Esophagus muscularis mucosa (tissue), 4 donors: ENCODE data around the gene IL1R2. TPM values are rescaled to one million over a fixed set of nuclear protein-coding genes. Genes with fewer than 3 reads are reported as not detected.

ENCODE experiments used
- DNase-seq: peaks from one replicate; pipeline ENCODE4 v3.0.0-alpha.2; 2017; ENCODE audit errors: extremely low spot score
- H3K27ac ChIP-seq, 4 donors: fragments of 200-600 bp; sonication (generic); replicated peaks in 1 of 4; 1 replicate in 3 of 4; 2 replicates in 1 of 4; pipeline ENCODE4 v1.5.1; 2016 to 2019; ENCODE audit warnings: mild to moderate bottlenecking in 1 of 4
- H3K27me3 ChIP-seq, 4 donors: fragments of 200-600 bp; sonication (generic); one replicate each; pipeline versions ENCODE4 v1.5.1 to v1.6.0; 2016 to 2019
- H3K36me3 ChIP-seq, 4 donors: fragments of 200-600 bp; sonication (generic); one replicate each; pipeline ENCODE4 v1.5.1; 2016 to 2019
- H3K4me1 ChIP-seq, 4 donors: fragments of 200-600 bp; sonication (generic); one replicate each; pipeline ENCODE4 v1.5.1; 2016 to 2019
- H3K4me3 ChIP-seq, 4 donors: fragments of 200-600 bp; sonication (generic); 1 replicate in 2 of 4; 2 replicates in 2 of 4; pipeline ENCODE4 v1.5.1; 2016 to 2019; ENCODE audit warnings: mild to moderate bottlenecking in 4 of 4, moderate library complexity in 1 of 4
- H3K9me3 ChIP-seq, 4 donors: fragments of 200-600 bp; sonication (generic); 1 replicate in 3 of 4; 2 replicates in 1 of 4; pipeline ENCODE4 v1.5.1; 2016 to 2019
- CTCF ChIP-seq, 3 experiments: fragments of 200-600 bp in 2 of 3; fragments of 450-650 bp in 1 of 3; sonication (generic) in 2 of 3; IDR thresholded peaks; one replicate each; pipeline ENCODE4 v1.5.1; 2017 to 2019; ENCODE audit warnings: antibody characterized with exemption in 3 of 3, mild to moderate bottlenecking in 2 of 3, moderate library complexity in 1 of 3
- EP300 ChIP-seq: sonication (generic); formaldehyde crosslinking; IDR thresholded peaks from one replicate; pipeline ENCODE4 v1.6.1; 2017; ENCODE audit warnings: antibody characterized with exemption
- POLR2A ChIP-seq: fragments of 450-650 bp; IDR thresholded peaks from one replicate; pipeline ENCODE4 v1.6.1; 2017; ENCODE audit warnings: antibody characterized with exemption, moderate library complexity, mild to moderate bottlenecking, low read depth
- POLR2AphosphoS5 ChIP-seq, 2 donors: sonication (generic); formaldehyde crosslinking; IDR thresholded peaks; one replicate each; pipeline ENCODE4 v1.6.1; 2017; ENCODE audit warnings: antibody characterized with exemption in 2 of 2
- WGBS: methylation state at CpG from one replicate; pipeline ENCODE4 v1.1.5; 2018; 5-methylcytosine and 5-hydroxymethylcytosine counted together
- intact Hi-C: fragments of 100-400 bp; cut with DNase I; formaldehyde crosslinking; loops from one replicate; pipeline ENCODE4 v1.15.1; 2023
- total RNA-seq, 4 donors: library from RNA; depleted of rRNA; stranded (reverse); fragments of >200 nt; gene quantifications; one replicate each; pipeline versions ENCODE4 v1.1.0 to v1.2.1, GENCODE V29; 2016

Gene IL1R2
- total RNA-seq, 4 donors from 2014 or later = 2.5 to 56.2 (median 6.4) TPM

DNA sequence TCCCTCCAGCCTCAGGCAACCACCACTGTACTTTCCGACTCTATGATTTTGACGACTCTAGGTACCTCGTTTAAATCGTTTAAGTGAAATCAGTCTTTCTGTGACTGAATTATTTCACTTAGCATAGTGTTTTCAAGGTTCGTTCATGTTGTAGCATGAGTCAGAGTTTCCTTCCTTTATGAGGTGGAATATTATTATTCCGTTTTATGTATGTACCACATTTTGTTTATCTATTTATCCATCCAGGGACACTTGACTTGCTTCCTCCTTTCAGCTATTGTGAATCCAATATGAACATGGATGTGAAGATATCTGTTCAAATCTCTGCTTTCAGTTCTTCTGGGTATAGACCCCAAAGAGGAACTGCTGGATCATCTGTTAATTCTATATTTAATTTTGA is 19.1 kb downstream of the IL1R2 start:
- no peaks in the 10 kb centered on the region for H3K36me3 ChIP-seq
- H3K9me3 ChIP-seq = no peaks in the 10 kb centered on the region
- no peak overlapping the region for H3K4me3 ChIP-seq
- intact Hi-C loops = no loop called here
- H3K27ac ChIP-seq = peak overlapping the region in 1 of 4 donors; percentile 14
- no peak for DNase-seq
- peaks cover 0 to 5% (median 5%) of the 10 kb centered on the region in 4 donors for H3K4me1 ChIP-seq
- 74% methylated on average over 6 of the region's 6 CpGs for WGBS
- no peaks in the 10 kb centered on the region for H3K27me3 ChIP-seq
- no peak for TF ChIP-seq CTCF (IDR thresholded peaks at IDR 0.05)
- no peak for TF ChIP-seq EP300
- TF ChIP-seq POLR2AphosphoS5 (IDR thresholded peaks at IDR 0.05) = no peak
- no peak for TF ChIP-seq POLR2A

DNA sequence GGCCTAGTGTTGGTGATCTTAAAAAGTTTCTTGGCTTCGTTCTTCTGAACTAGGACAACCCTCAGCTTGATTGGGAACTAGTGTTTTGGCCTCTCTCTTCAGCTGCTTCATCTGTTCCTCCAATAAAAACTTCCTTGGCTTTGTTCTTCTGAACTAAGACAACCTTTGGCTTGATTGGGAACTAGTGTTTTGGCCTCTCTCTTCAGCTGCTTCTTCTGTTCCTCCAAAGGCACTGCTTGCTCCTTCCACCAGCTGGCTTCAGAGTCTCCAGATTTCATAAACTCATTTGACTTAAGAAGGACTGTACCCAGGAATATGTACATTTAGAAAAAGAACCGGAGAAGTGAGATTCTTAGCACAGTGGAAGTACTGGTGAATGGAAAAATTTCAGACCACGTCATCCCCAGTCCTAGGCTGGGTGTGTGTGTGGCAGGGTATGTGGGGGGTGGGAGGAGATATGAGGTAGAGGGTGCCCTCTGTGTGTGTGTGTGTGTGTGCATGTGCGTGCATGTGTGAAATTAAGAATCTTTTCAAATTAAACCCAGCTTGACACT is 20.4 kb downstream of the IL1R2 start:
- intact Hi-C loops = no loop called here
- no peaks in the 10 kb centered on the region for H3K36me3 ChIP-seq
- no peaks in the 10 kb centered on the region for H3K9me3 ChIP-seq
- TF ChIP-seq POLR2AphosphoS5 (IDR thresholded peaks at IDR 0.05) = no peak
- no peak for TF ChIP-seq CTCF (IDR thresholded peaks at IDR 0.05)
- no peak for TF ChIP-seq EP300
- no peak for TF ChIP-seq POLR2A
- no peak for DNase-seq
- 85% methylated on average over 4 of the region's 4 CpGs for WGBS
- no peaks in the 10 kb centered on the region for H3K27me3 ChIP-seq
- H3K4me3 ChIP-seq = no peak overlapping the region
- H3K4me1 ChIP-seq = peaks cover 0 to 4% (median 0%) of the 10 kb centered on the region in 4 donors
- no peak overlapping the region for H3K27ac ChIP-seq

DNA sequence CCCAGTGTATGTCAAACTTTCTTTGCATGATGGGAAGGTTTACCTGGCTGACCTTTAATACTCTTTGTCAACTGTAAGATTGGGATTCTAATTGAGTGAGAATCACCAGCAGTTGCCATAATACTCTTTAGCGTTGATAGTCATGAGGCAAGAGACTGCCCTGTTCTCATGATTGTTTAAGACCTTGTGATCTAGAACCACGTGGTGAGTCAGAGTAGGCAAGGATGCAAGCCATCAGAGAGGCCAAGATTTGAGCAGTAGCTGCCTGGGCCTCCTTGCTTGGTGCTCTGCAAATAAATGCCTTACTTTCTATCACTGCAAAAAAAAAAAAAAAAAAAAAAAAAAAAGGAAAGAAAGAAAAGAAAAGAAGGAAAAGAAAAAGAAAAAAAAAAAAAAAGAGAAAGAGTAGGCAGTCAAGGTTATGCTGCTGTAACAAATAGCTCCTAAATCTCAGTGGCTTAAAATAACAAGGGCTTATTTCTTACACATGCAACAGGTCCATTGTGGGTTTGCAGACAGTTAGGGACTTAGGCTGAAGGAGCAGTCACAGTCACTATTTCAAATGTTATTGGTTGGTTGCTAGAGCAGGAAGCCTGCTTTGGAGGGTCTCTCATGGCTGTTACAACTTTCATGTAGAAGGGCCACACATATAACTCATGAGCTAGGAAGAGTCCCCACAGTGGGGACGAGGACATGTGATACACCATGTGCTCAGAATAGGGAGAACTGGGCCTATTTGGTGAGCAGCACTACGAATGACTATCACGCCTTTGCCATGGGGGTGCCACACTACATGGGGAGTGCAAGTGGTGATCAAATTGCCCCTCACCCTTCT is 21.7 kb downstream of the IL1R2 start:
- no peaks in the 10 kb centered on the region for H3K36me3 ChIP-seq
- H3K4me3 ChIP-seq = no peak overlapping the region
- no peak for DNase-seq
- peaks cover 0 to 4% (median 0%) of the 10 kb centered on the region in 4 donors for H3K4me1 ChIP-seq
- TF ChIP-seq POLR2AphosphoS5 (IDR thresholded peaks at IDR 0.05) = no peak
- TF ChIP-seq CTCF (IDR thresholded peaks at IDR 0.05) = no peak
- no peak for TF ChIP-seq POLR2A
- TF ChIP-seq EP300 = no peak
- no peak overlapping the region for H3K27ac ChIP-seq
- intact Hi-C loops = no loop called here
- 91% methylated on average over 5 of the region's 5 CpGs for WGBS
- no peaks in the 10 kb centered on the region for H3K27me3 ChIP-seq
- no peaks in the 10 kb centered on the region for H3K9me3 ChIP-seq

DNA sequence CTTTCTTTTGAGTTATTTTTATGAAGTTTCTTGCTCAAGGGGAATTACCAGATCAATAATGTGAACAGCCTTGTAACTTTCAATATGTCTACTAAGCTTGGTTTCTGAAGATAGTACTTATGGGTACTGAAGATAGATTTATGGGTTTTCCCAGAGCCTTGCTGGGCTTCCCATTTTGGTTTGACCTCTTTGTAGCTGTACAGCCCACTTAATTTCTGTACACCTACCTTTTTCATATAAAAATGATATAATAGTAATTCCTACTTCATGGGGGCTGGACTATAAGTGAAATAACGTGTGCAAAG is 22.2 kb downstream of the IL1R2 start:
- no peaks in the 10 kb centered on the region for H3K27me3 ChIP-seq
- H3K4me3 ChIP-seq = no peak overlapping the region
- WGBS = 88% methylated on average over 1 of the region's 1 CpG
- no peak for TF ChIP-seq POLR2AphosphoS5 (IDR thresholded peaks at IDR 0.05)
- no peak for TF ChIP-seq EP300
- TF ChIP-seq CTCF (IDR thresholded peaks at IDR 0.05) = no peak
- TF ChIP-seq POLR2A = no peak
- peaks cover 0 to 4% (median 0%) of the 10 kb centered on the region in 4 donors for H3K4me1 ChIP-seq
- intact Hi-C loops = no loop called here
- H3K36me3 ChIP-seq = no peaks in the 10 kb centered on the region
- no peak overlapping the region for H3K27ac ChIP-seq
- DNase-seq = no peak
- H3K9me3 ChIP-seq = no peaks in the 10 kb centered on the region
